MM.1S (cell line): ENCODE results near the gene DRG2.

Source experiments
- DNase-seq: peaks from one replicate; pipeline ENCODE4 v3.0.0-alpha.2; 2015
- H2AFZ ChIP-seq: fragments of 300-600 bp; sonication (generic); 2 replicates; pipeline ENCODE4 v1.6.0; 2016; ENCODE audit warnings: antibody characterized with exemption, low read length
- H3F3A ChIP-seq: fragments of 300-600 bp; sonication (generic); 2 replicates; pipeline ENCODE4 v1.6.1; 2016; ENCODE audit warnings: mild to moderate bottlenecking, antibody characterized with exemption, low read length, moderate library complexity, mixed read lengths; ENCODE audit not compliant: insufficient read depth
- H3K27ac ChIP-seq: fragments of 300-600 bp; sonication (generic); 2 replicates; pipeline ENCODE4 v1.5.1; 2016; ENCODE audit warnings: mild to moderate bottlenecking, low read length
- H3K27me3 ChIP-seq: fragments of 300-600 bp; sonication (generic); replicated peaks from 2 replicates; pipeline ENCODE4 v1.6.0; 2016; ENCODE audit warnings: low read length; ENCODE audit not compliant: insufficient read depth
- H3K36me3 ChIP-seq: fragments of 300-600 bp; sonication (generic); replicated peaks from 2 replicates; pipeline ENCODE4 v1.6.1; 2016; ENCODE audit warnings: mild to moderate bottlenecking, low read length, mixed read lengths; ENCODE audit not compliant: insufficient read depth
- H3K4me1 ChIP-seq: fragments of 300-600 bp; sonication (generic); 2 replicates; pipeline ENCODE4 v1.6.1; 2016; ENCODE audit warnings: low read length, mixed read lengths
- H3K4me2 ChIP-seq: fragments of 300-600 bp; sonication (generic); 2 replicates; pipeline ENCODE4 v1.6.0; 2016; ENCODE audit warnings: low read depth, low read length
- H3K4me3 ChIP-seq: fragments of 300-600 bp; sonication (generic); 2 replicates; pipeline ENCODE4 v1.5.1; 2016; ENCODE audit warnings: low read length, mixed read lengths
- H3K79me2 ChIP-seq: fragments of 300-600 bp; sonication (generic); 2 replicates; pipeline ENCODE4 v1.6.1; 2016; ENCODE audit warnings: mixed run types, low read length, mixed read lengths
- H3K9ac ChIP-seq: fragments of 300-600 bp; sonication (generic); 2 replicates; pipeline ENCODE4 v1.6.1; 2016; ENCODE audit warnings: low read length, mixed read lengths
- H3K9me2 ChIP-seq: fragments of 300-600 bp; sonication (generic); replicated peaks from 2 replicates; pipeline ENCODE4 v1.6.1; 2016; ENCODE audit warnings: mild to moderate bottlenecking, low read length, mixed read lengths; ENCODE audit not compliant: insufficient read depth
- H3K9me3 ChIP-seq: fragments of 300-600 bp; sonication (generic); replicated peaks from 2 replicates; pipeline ENCODE4 v1.6.1; 2016; ENCODE audit warnings: mild to moderate bottlenecking, low read length, mixed read lengths; ENCODE audit not compliant: insufficient read depth
- H4K20me1 ChIP-seq: fragments of 300-600 bp; sonication (generic); 2 replicates; pipeline ENCODE4 v1.6.1; 2016; ENCODE audit warnings: mild to moderate bottlenecking, low read length, moderate library complexity, mixed read lengths; ENCODE audit not compliant: insufficient read depth
- EZH2 ChIP-seq: fragments of 300-600 bp; sonication (generic); optimal IDR thresholded peaks from 2 replicates; pipeline ENCODE3; 2017; ENCODE audit warnings: low read depth, mild to moderate bottlenecking, antibody characterized with exemption, low read length, mixed read lengths
- EZH2phosphoT487 ChIP-seq: fragments of 300-600 bp; sonication (generic); IDR thresholded peaks from 2 replicates; pipeline ENCODE4 v1.6.1; 2018; ENCODE audit warnings: antibody characterized with exemption, low read length
- TF ChIP-seq, protein P1 (sequence below): fragments of 300-600 bp; sonication (generic); IDR thresholded peaks from 2 replicates; pipeline ENCODE4 v1.5.1; 2016; ENCODE audit warnings: antibody characterized with exemption, low read length, mixed read lengths

DRG2 gene

DNA sequence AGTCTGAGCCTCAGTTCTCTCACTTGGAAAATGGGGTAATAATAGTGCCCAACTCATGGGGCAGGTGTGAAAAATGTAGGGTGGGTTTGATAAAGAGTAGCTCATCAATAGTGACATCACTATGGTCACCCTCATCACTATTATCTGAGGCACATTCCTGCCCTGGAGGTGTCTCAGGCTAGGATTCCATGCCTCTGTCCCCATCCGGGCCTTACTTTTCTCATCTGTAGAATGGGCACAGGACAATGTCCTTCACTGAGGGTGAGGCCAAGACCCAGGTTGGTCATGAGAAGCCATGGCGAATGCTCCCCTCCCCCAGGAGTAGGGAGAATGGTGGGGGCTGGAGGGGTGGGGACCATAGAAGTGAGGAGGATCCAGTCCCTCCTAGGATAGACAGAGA lies 51.3 kb downstream of the DRG2 start:
- TF ChIP-seq EZH2 (no peak), EZH2phosphoT487 (no peak)
- TF ChIP-seq, protein P1, sequence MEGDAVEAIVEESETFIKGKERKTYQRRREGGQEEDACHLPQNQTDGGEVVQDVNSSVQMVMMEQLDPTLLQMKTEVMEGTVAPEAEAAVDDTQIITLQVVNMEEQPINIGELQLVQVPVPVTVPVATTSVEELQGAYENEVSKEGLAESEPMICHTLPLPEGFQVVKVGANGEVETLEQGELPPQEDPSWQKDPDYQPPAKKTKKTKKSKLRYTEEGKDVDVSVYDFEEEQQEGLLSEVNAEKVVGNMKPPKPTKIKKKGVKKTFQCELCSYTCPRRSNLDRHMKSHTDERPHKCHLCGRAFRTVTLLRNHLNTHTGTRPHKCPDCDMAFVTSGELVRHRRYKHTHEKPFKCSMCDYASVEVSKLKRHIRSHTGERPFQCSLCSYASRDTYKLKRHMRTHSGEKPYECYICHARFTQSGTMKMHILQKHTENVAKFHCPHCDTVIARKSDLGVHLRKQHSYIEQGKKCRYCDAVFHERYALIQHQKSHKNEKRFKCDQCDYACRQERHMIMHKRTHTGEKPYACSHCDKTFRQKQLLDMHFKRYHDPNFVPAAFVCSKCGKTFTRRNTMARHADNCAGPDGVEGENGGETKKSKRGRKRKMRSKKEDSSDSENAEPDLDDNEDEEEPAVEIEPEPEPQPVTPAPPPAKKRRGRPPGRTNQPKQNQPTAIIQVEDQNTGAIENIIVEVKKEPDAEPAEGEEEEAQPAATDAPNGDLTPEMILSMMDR = no peak
- Histone ChIP-seq H3K79me2 (no peaks in the 10 kb centered on the region), H3K27ac (no peak overlapping the region), H3K9ac (no peak overlapping the region), H2AFZ (no peak overlapping the region), H3K4me1 (no peaks in the 10 kb centered on the region), H3K4me2 (no peak overlapping the region), H3K9me2 (no peaks in the 10 kb centered on the region), H3K27me3 (no peaks in the 10 kb centered on the region), H4K20me1 (no peaks in the 10 kb centered on the region), H3K4me3 (no peak overlapping the region), H3K9me3 (no peaks in the 10 kb centered on the region), H3F3A (no peaks in the 10 kb centered on the region), H3K36me3 (no peaks in the 10 kb centered on the region)
- DNase-seq = no peak

DNA sequence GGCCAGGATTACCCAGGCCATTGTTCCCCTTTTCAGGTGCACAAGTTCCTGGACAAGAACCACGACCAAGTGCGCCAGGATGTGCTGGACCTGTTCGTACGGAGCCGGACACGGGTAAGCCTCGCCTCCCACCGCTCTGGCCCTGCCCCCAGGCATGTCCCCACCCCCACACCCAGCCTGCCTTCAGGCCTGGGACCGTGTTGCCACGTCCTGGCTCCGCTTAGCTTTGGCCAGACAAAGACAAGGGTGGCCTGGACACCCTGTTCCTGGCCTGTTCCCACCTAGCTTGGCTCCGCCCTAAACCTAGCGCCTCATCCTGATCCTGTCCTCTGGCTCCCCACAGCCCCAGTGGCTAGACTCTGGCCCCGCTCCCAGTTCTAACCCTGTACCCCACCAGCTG lies 51.8 kb downstream of the DRG2 start:
- no peaks in the 10 kb centered on the region for H3F3A ChIP-seq
- no peak overlapping the region for H3K9ac ChIP-seq

DNA sequence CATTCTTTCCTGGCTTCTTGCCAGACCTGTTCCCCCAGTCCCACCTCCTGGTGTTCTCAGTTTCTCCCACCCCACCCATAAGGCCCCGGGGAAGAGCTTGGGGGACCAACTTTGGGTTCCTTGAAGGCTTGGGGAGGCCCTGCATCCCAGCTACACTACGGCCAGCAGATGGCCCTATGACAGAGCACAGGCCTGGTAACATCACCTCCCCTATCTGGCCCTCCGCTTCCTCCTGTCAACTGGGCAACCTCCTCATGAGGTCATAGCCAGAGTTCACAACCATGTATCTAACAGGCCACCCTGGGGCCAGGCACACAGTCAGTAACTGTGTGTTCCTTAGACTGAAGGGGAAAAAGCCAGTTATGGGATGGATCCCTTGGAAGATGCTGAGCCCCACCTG lies 52.2 kb downstream of the DRG2 start:
- H4K20me1 ChIP-seq = no peaks in the 10 kb centered on the region
- no peaks in the 10 kb centered on the region for H3K36me3 ChIP-seq
- H3K9ac ChIP-seq = no peak overlapping the region
- no peaks in the 10 kb centered on the region for H3K9me2 ChIP-seq
- no peaks in the 10 kb centered on the region for H3K27me3 ChIP-seq
- no peak for TF ChIP-seq EZH2phosphoT487
- H2AFZ ChIP-seq = no peak overlapping the region
- H3K27ac ChIP-seq = no peak overlapping the region
- no peak overlapping the region for H3K4me2 ChIP-seq
- H3K4me1 ChIP-seq = no peaks in the 10 kb centered on the region
- no peak for DNase-seq
- no peaks in the 10 kb centered on the region for H3K9me3 ChIP-seq
- no peak overlapping the region for H3K4me3 ChIP-seq
- no peaks in the 10 kb centered on the region for H3F3A ChIP-seq
- H3K79me2 ChIP-seq = no peaks in the 10 kb centered on the region

More for the DNA sequence above, 51.8 kb downstream of the DRG2 start:
- TF ChIP-seq EZH2 (no peak), EZH2phosphoT487 (no peak)
- TF ChIP-seq, protein P1 = no peak
- no peak for DNase-seq
- Histone ChIP-seq H3K27me3 (no peaks in the 10 kb centered on the region), H3K79me2 (no peaks in the 10 kb centered on the region), H3K9me2 (no peaks in the 10 kb centered on the region), H3K4me1 (no peaks in the 10 kb centered on the region), H3K36me3 (no peaks in the 10 kb centered on the region), H3K4me3 (no peak overlapping the region), H3K4me2 (no peak overlapping the region), H3K9me3 (no peaks in the 10 kb centered on the region), H2AFZ (no peak overlapping the region), H3K27ac (no peak overlapping the region), H4K20me1 (no peaks in the 10 kb centered on the region)

DNA sequence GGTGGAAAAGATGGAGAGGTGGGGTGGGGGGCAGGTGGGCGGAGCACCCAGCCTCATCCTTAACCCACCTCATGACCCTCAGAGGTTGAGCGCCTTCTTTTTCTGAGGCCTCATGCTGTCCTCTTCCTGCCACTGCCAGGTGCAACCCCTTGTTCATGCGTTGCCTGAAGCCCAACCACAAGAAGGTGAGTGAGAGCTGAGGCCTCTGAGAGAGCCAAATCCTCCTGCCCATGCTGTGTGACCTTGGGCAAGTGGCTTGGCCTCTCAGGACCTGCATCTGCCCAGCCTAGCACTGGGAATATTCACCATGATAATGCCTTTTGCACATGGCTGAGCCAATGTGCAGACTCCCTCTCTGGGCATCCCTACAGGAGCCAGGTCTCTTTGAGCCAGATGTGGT lies 52.9 kb downstream of the DRG2 start:
- H3K4me3 ChIP-seq = no peak overlapping the region
- H3K27ac ChIP-seq = no peak overlapping the region
- no peaks in the 10 kb centered on the region for H3K27me3 ChIP-seq
- no peaks in the 10 kb centered on the region for H4K20me1 ChIP-seq
- no peaks in the 10 kb centered on the region for H3F3A ChIP-seq
- H3K4me2 ChIP-seq = no peak overlapping the region
- H2AFZ ChIP-seq = no peak overlapping the region
- no peaks in the 10 kb centered on the region for H3K79me2 ChIP-seq
- TF ChIP-seq EZH2phosphoT487 = no peak
- no peak for TF ChIP-seq EZH2
- TF ChIP-seq, protein P1 = no peak
- H3K4me1 ChIP-seq = no peaks in the 10 kb centered on the region
- no peaks in the 10 kb centered on the region for H3K36me3 ChIP-seq
- no peak overlapping the region for H3K9ac ChIP-seq
- H3K9me3 ChIP-seq = no peaks in the 10 kb centered on the region
- DNase-seq = peak; percentile 4
- H3K9me2 ChIP-seq = no peaks in the 10 kb centered on the region
